ENCODE data around the gene ZNF618. TPM values are rescaled to one million over a fixed set of nuclear protein-coding genes. Genes with fewer than 3 reads are reported as not detected.

ZNF618 gene
- total RNA-seq, 1 experiment from 2014 or later, result 22.0 TPM

- no peak for TF ChIP-seq MLX (CRISPR knock-in tag; IDR thresholded peaks at IDR 0.05)
- TF ChIP-seq SP1 (CRISPR knock-in tag; conservative IDR thresholded peaks at IDR 0.05), result no peak
- no peak for TF ChIP-seq ZNF425 (CRISPR knock-in tag; conservative IDR thresholded peaks at IDR 0.05)
Measured at GRCh38 chr9:114088571-114089170, 212.6 kb downstream of the ZNF618 start (continued).

- no peak overlapping the region for H3K27ac Mint-ChIP-seq
- DNase-seq (ENCODE audit: low spot score), result no peak
- TF ChIP-seq CREB1 (CRISPR knock-in tag; IDR thresholded peaks at IDR 0.05) (no peak), GRHL2 (CRISPR knock-in tag; IDR thresholded peaks at IDR 0.05; ENCODE audit: insufficient replicate concordance, severe bottlenecking) (no peak), HMGXB4 (CRISPR knock-in tag; IDR thresholded peaks at IDR 0.05) (no peak), ETV6 (CRISPR knock-in tag; IDR thresholded peaks at IDR 0.05) (no peak), IRF2 (CRISPR knock-in tag; IDR thresholded peaks at IDR 0.05; ENCODE audit: borderline replicate concordance, low read depth) (no peak)
- ChIA-PET POLR2A (interaction anchor here (0.6 kb wide), 1 partner anchor 208 kb away, joined by 4 read pairs; no protein-coding TSS in a partner anchor), CTCF (interaction anchor here (0.7 to 1.8 kb wide), 3 partner anchors 10 to 202 kb away, joined by 3 to 7 read pairs (median 4); partner anchors contain the start of gene KIF12)
- H3K9me3 Mint-ChIP-seq, result no peaks in the 10 kb centered on the region
- no peaks in the 10 kb centered on the region for H3K4me1 Mint-ChIP-seq
- H3K36me3 Mint-ChIP-seq, result no peaks in the 10 kb centered on the region
- H3K4me3 Mint-ChIP-seq, result no peak overlapping the region
- H3K27me3 Mint-ChIP-seq (ENCODE audit: low read depth), result peaks cover 23% of the 10 kb centered on the region
- ATAC-seq, result no peak
Measured at GRCh38 chr9:114089206-114089840, 213.2 kb downstream of the ZNF618 start.

GRCh38 chr9:114090798-114091197 lies 214.7 kb downstream of the ZNF618 start:
- Mint-ChIP-seq H3K4me3 (no peak overlapping the region), H3K4me1 (no peaks in the 10 kb centered on the region), H3K27ac (no peak overlapping the region), H3K27me3 (ENCODE audit: low read depth) (peaks cover 28% of the 10 kb centered on the region), H3K9me3 (no peaks in the 10 kb centered on the region), H3K36me3 (no peaks in the 10 kb centered on the region)
- ATAC-seq (no peak), DNase-seq (ENCODE audit: low spot score) (no peak)
- CTCF ChIA-PET, result interaction anchor here (1.2 to 1.3 kb wide), 2 partner anchors 8 to 17 kb away, joined by 5 to 8 read pairs; no protein-coding TSS in a partner anchor
- POLR2A ChIA-PET, result no interaction called here
- TF ChIP-seq MAX (CRISPR knock-in tag; IDR thresholded peaks at IDR 0.05), result no peak

GRCh38 chr9:114091711-114092110 lies 215.6 kb downstream of the ZNF618 start:
- no peak for DNase-seq (ENCODE audit: low spot score)
- ChIA-PET POLR2A (no interaction called here), CTCF (interaction anchor here (1.2 to 1.3 kb wide), 2 partner anchors 9 to 16 kb away, joined by 5 to 8 read pairs; no protein-coding TSS in a partner anchor)
- no peak for TF ChIP-seq ZNF138 (CRISPR knock-in tag; conservative IDR thresholded peaks at IDR 0.05)
- Mint-ChIP-seq H3K9me3 (no peaks in the 10 kb centered on the region), H3K27ac (no peak overlapping the region), H3K4me3 (no peak overlapping the region), H3K4me1 (no peaks in the 10 kb centered on the region), H3K27me3 (ENCODE audit: low read depth) (peaks cover 31% of the 10 kb centered on the region), H3K36me3 (no peaks in the 10 kb centered on the region)
- no peak for ATAC-seq

- ChIA-PET CTCF (interaction anchor here (1.3 to 1.8 kb wide), 2 partner anchors 10 to 199 kb away, joined by 8 read pairs; no protein-coding TSS in a partner anchor), POLR2A (interaction anchor here (0.5 kb wide), 1 partner anchor 315 kb away, joined by 3 read pairs; no protein-coding TSS in a partner anchor)
- no peak overlapping the region for H3K27ac Mint-ChIP-seq
- ATAC-seq, result no peak
- no peak for DNase-seq (ENCODE audit: low spot score)
- no peak overlapping the region for H3K4me3 Mint-ChIP-seq
- H3K9me3 Mint-ChIP-seq, result no peaks in the 10 kb centered on the region
- H3K36me3 Mint-ChIP-seq, result no peaks in the 10 kb centered on the region
- peaks cover 31% of the 10 kb centered on the region for H3K27me3 Mint-ChIP-seq (ENCODE audit: low read depth)
- 0 out of 2 replicates have a peak, but pooled peaks cover under 1% of the 10 kb centered on the region for H3K4me1 Mint-ChIP-seq
- TF ChIP-seq MAX (CRISPR knock-in tag; IDR thresholded peaks at IDR 0.05), result no peak
- TF ChIP-seq NR3C1 (CRISPR knock-in tag; conservative IDR thresholded peaks at IDR 0.05; ENCODE audit: low read depth), result no peak
- TF ChIP-seq ZNF281 (CRISPR knock-in tag; IDR thresholded peaks at IDR 0.05), result no peak
Measured at GRCh38 chr9:114092336-114092735, 216.2 kb downstream of the ZNF618 start.
